Activated CD4-positive, alpha-beta T cell treated with anti-CD3 and anti-CD28 coated beads, Interleukin-2, amount 50 U/mL, for 1 hour (primary cell): ENCODE results near the gene MDFIC.
A peak's percentile ranks its signal among the peaks of the same experiment; 100 is the strongest.
"Not testable (repeated sequence)": the region's sequence is repeated elsewhere in the genome, so short reads cannot be mapped to it uniquely, and the experiment has no call there.

Source experiments
- DNase-seq: peaks from one replicate; pipeline ENCODE4 v3.0.0-alpha.2; 2020

MDFIC gene, protein sequence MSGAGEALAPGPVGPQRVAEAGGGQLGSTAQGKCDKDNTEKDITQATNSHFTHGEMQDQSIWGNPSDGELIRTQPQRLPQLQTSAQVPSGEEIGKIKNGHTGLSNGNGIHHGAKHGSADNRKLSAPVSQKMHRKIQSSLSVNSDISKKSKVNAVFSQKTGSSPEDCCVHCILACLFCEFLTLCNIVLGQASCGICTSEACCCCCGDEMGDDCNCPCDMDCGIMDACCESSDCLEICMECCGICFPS

GRCh38 chr7:114922026-114922651, at the start of gene MDFIC:
Gene MDFIC (plus strand): TSS chr7:114922094. CDS start chr7:114923034, 940 bp downstream.
- peak; percentile 63 for DNase-seq

DNA sequence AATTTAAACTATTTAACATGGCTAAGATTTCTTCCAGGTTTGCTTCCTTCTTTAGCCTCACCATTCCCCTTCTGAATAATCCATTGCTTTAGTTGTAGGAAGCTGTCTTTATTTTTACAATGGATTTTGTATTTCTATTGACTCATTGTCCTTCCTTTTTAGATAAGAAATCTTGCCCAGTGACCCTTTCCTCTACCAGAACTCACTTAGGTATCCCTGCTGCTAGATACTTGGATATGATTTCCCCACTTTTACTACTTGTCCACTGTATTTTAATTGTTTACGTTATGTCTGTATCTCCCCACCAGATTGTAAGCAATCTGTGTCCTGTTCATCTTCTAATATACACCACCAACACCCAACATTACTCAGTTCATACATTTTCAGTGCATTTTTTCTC, 47.7 kb upstream of the MDFIC start:
- no peak for DNase-seq

DNA sequence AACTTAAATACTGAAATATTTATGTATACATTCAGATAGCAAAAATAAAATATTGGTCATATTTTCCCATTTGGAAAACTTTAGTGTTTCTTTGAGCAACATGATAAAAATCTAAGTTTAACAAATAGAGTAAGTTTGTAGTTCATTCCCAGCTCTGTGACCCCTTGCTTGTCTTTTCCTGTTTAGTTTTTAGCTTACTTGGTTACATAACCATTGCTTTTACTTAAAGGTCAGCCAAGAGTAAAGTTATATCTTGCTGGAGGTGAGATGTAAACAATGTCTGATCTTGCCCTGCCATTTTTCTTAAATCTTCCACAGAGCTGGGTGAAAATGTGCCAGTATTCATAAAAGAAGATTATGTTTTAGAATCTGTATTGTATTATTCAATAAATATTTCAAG, 46.7 kb upstream of the MDFIC start:
- DNase-seq = no peak

DNA sequence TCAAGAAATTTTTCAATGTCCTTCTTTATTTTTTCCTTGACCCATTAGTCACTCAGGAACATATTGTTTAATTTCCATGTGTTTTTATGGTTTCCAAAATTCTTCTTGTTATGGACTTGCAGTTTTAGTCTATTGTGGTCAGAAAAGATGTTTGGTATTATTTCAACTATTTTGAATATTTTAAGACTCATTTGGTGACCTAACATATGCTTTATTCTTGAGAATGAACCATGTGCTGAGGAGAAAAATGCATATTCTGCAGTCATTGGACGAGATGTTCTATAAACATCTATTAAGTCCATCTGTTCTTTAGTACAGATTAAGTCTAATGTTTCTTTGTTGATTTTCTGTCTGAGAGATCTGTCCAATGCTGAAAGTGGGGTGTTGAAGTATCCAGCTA, 42.3 kb upstream of the MDFIC start:
- no peak for DNase-seq

- DNase-seq = no peak
Observed at GRCh38 chr7:114885836-114886235, 36.1 kb upstream of the MDFIC start.

- DNase-seq = no peak
Observed at GRCh38 chr7:114886241-114886640, 35.7 kb upstream of the MDFIC start.

GRCh38 chr7:114889116-114889515, 32.8 kb upstream of the MDFIC start:
- DNase-seq = not testable (repeated sequence)

DNA sequence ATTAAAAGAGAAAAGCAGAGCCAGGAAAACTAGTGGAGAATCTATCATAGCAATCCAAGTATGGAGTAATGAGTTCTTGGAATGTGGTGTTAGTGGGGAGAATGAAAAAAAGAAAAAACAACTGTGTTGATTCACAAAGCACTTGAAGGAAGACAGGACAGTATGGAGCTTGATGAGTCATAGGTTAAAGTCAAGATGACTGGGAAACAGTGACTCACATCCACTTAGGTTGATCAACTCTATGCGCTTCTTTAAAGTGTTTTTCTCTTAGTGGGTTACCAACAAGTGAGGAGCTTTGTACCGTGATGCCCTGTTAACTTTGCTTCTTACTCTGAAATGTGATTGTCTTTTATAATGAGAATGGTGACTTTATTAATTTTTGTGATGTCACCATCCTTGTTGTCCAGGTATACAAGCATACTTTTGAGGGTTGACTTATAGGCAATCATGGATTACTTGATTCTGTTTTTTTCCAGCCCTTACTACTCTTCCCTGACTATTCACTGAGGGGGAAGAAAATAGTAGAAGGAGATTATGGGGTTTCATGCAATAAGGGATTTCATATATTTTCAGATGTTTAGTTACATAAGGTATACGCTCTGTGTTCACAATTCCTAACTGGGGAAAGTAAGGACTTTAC, 32.1 kb upstream of the MDFIC start:
- DNase-seq = no peak

DNA sequence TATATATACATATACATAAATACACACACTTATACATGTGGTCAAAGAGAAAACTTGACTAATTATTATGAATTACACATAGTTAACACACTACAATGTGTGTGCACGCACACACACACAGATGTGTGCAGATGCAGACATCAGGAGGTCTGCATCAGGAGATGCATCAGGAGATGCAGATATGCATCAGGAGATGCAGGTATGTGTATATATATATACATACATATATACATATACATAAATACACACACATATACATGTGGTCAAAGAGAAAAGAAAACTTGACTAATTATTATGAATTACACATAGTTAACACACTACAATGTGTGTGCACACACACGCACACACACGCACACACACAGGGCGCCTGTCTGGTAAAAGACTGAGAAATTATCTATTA, 31.3 kb upstream of the MDFIC start:
- no peak for DNase-seq

DNA sequence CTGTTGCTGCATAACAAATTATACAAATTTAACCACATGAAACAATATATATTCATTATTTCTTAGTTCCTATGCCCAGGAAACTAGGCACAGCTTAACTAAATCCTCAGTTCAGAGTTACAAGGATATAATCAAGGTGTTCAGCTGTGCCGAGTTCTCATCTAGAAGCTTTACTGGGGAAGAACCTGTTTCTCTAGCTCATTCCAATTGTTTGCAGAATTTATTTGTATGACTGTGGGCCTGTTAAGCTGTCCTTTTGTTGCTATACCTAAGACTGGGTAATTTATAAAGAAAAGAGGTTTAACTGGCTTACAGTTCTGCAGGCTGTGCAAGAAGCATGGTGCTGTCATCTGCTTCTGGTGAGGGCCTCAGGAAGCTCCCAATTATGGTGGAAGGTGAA, 21.8 kb upstream of the MDFIC start:
- no peak for DNase-seq

- DNase-seq = no peak
Observed at GRCh38 chr7:114901771-114902170, 20.1 kb upstream of the MDFIC start.

- no peak for DNase-seq
Observed at GRCh38 chr7:114903131-114903530, 18.8 kb upstream of the MDFIC start.

GRCh38 chr7:114910787-114911186, 11.1 kb upstream of the MDFIC start:
- no peak for DNase-seq

DNA sequence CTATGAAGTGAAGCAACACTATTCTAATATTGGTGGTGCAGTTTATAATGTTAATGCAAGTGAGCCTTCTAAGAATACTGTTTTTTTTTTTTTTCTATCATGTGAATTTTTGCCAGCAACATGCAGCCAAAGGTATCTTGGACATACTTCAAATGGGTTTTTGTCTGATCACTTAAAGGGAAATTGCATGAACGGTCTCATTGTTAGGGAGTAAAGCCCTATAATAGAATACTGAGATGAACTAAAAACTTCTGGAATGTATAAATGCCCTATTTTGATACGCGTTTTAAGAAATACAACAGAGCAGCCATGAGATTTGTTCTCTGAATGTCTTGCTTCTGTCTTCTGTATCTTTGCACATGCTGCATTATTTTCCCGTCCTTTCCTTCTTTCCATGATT, 10.5 kb upstream of the MDFIC start:
- DNase-seq = no peak

- DNase-seq = no peak
Observed at GRCh38 chr7:114916261-114916892, 5.5 kb upstream of the MDFIC start.

DNA sequence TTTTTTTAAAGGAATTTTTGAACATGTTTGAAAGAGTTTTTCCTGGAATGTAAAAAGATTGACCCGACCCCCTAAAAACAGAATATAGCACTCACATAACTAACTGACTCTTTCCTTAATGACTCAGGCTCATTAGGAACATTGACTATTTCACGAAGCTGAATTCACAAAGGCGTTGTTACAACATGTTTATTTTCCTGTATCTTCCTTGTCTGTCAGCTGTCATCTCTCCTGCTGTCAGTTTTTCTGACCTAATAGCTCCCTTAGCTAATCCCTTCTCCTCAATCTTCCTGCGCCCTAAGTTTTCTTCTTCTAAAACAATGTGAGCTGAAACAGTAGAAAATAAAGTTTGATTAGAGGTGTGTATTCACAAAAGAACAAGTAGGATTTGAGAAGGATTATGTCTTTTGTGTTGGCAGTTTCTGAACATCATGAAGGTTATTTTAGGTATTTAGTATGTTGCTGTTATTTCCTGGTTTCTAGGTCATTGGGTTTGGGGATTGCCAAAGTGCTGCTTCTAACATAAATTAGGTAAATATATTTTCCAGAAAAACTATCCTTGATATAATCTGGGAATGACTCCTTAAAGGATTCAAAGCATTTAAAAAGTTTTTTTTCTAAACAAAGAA, 4.6 kb upstream of the MDFIC start:
- DNase-seq = no peak

DNA sequence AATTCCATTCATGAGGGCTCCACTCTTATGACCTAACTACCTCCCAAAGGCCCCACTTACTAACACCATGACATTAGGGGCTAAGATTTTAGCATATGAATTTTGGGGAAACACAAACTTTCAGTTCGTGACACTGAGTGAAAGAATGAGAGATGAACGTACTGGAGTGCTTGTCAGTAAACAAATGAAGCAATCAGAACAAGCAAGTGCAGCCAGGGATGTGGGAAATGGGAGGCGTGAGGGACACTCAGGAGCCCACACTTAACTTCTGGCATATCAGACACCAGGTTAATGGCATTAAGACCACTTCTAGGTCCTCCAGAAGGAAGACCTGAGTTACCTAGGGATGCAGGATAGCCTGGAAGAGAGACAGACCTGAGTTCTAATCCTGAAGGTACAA, 2.3 kb upstream of the MDFIC start:
- no peak for DNase-seq

DNA sequence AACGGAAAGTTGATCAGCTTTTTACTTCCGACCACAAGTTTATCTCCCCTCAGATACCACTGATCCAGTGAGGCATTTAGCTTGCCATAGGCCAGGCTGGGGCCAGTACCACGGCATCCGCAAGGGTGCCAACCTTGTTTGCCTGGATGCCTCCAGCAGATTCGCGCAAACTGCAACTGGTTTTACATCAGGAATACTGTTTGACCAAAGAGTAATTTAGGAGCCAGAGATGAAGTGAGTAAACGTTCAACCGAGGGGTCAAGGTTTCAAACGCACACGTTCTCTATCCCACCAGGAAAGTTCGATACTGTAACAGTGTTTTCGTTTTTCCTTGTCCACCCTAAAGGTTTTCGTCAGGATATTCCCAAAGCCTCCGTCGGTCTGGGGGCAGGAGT, 266 bp upstream of the MDFIC start:
- peak; percentile 27 for DNase-seq

- DNase-seq = peak; percentile 51
Observed at GRCh38 chr7:114922652-114923402, 933 bp downstream of the MDFIC start.

GRCh38 chr7:114923403-114923713, 1.5 kb downstream of the MDFIC start:
- no peak for DNase-seq

DNA sequence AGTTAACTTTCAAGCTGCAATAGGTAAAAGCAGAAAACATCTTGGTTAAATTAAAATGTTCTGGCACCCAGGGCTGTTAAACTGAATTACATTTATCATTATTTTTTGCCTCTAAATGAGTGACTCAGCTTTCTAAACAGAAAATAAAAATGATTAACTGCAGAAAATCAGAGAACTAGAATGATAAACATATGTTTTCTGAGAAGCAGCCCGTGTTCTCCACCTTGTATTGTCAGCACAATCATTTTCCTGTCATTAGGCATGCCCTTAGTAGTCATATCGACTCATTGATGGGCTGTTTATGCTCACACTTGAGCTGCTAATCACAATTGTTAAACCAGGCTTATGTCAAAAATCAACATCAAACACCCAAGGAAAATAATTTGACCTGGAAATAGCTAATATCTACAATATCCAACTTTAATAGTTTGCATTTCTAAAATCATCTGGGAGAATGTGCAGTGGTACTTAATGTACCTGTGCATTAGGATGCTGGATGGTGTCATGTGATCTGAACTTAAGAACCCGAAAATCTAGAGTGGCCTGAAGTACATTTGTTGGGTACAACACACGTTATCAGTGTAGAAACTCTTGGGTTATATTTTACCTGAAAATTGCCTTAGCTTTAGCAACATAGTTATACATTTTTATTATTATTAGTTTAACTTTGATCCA, 2.3 kb downstream of the MDFIC start:
- DNase-seq = no peak

DNA sequence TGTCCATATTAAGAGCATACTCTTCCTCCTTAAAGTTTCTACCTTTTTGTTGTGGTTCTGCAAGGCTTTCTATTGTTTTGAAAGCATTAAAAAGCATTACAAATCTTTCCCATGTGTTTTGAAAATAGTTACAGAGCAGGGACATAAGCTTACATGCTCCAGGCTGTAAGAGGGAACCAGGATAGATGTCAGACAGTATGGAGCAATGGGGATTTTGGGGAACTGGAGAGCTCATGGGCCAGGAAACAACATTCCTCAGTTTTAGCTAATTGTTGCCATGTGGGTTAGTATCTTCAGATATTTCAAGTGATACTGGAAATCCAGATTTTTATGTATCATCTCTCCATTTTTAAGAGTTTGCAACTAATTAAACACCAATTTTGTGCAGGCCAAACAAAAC, 3.5 kb downstream of the MDFIC start:
- DNase-seq = no peak
